Stimulated activated CD8-positive, alpha-beta memory T cell treated with anti-CD3 and anti-CD28 coated beads, Interleukin-15, amount 100 ng/mL, for 48 hours (primary cell): ENCODE data around the gene KIRREL3.

Experiments used
- DNase-seq, 2 donors: peaks; one replicate each; pipeline ENCODE4 v3.0.0-alpha.2; 2020; ENCODE audit warnings: low read depth in 2 of 2

KIRREL3 gene

DNA sequence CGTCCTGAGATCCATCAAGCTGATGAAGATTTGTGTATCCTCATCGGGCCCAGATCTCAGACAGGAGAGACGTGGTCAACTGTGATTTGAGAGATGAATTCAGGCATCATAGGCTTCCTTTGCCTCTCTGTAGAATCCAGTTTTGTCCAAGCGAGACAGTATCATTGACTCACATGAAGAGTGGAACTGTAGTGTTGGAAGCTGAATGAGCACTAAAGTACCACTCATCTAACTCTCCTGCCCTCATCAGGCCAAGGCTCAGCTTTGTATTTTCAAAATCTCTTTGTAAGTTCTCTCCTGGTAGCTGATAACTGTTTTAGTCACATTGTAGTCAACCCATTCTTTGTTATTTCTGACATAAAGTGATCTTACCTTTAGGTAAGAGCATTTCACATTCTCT lies 85.1 kb downstream of the KIRREL3 start:
- DNase-seq: no peak

- no peak for DNase-seq
Measured at GRCh38 chr11:126914941-126915340, 85.6 kb downstream of the KIRREL3 start.

DNA sequence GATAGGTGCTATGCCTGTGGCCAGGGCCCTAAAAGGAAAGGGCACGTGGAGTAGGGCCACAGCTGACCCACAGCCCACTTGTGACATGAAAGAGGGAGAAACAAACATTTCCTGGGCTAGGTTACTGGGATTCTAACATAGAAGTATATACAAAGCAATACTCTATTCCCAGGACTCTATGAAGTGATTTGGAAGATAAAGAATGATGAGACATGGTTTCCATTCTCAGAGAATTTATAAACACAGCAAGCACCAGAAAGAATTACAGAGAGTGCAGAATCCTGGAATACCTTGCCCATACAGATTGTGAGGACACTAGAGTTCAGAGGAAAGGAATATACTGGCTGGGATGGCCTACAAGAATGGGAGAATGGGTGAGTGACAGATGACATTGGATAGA lies 86.4 kb downstream of the KIRREL3 start:
- no peak for DNase-seq

- no peak for DNase-seq
Measured at GRCh38 chr11:126904520-126904919, 96.0 kb downstream of the KIRREL3 start.

DNA sequence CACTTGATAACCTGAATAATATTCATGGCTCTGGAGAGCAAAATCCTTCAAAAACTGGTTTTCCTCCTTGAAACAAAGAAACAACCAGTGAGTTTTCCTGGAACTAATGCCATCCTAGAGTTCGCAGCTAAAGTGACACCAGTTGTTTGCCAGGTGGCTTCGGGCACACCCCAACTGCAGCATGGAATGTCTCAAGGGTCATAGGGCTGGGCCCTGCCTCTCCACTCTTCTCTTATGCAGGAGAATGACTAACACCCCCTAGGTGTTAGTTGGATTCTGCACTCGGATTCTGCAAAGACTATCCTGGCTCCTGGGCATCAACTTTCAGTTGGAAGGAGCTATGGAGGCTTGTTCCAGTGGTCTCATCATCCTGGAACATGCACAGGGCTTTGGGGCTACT lies 98.8 kb downstream of the KIRREL3 start:
- no peak for DNase-seq

DNA sequence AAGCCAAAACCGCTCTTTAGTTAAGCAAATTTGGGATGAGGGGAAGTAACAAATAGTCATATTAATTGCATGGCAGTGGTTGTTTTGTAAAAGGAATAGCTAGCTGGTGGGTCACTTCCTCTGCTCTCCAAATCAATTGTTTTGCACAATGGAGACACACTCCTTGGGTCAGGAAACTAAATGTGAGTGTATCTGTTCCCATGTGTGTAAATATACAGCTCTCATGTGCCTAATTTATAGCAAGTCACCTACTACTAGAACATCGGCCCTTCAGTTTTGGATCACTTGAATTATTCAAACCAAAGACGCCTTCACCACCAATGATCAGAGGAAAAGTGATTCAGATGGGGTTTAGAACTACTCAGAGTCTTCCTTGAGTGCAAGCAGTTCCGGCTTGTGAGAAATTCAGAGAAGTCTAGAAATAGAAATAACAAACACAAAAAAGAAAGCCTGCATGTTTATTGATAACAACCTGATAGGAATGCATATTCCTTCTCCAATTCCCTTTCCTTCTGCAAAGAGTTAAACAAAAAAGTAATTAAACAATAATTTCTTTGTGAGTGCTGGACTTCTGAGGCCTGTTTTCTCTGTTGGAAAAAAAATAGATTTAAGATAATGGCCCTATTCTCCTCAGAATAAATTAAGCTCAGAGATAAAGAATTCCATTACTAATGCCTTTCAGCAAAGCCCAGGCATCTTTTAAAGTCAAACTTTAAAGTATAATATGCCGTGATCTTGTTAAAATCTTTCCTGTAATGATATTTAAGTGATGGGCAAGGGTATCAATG lies 100.4 kb downstream of the KIRREL3 start:
- no peak for DNase-seq

DNA sequence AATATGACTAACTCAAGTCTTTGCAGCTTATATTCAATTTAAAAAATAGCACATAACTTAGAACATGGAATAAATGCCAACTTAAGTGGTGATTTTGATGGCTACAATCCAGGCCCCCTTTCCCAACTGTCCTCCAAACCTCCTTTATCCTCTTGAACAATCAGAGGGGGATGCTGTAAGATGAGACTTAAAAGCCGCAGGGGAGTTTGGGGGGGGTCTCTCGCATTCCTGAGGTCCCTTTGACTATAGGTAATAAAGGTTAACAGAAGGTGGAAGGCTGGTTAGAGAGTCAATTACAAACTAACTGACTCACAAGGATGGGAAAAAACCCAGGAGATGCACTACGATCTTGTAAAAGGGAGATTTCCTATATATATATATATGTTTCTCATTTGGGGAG lies 101.8 kb downstream of the KIRREL3 start:
- DNase-seq: no peak

DNA sequence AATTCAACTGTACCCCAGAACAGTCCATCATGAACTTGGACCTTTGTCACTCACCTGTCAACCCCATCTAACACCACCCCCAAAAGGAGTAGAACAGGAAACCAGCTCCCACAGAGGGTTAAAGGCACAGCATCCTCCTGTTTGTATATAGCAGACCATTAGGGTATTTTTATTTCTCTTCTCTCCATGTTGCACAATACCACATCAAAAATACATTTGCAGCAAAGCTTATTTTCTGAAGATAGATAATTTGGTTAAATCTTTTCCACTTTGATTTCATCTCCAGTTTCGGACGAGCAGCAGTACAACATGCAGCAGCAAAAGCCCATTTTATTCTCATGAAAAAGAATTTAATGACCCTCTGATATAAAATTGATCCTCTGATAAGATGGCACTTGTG lies 103.1 kb downstream of the KIRREL3 start:
- no peak for DNase-seq

GRCh38 chr11:126896025-126896424 lies 104.5 kb downstream of the KIRREL3 start:
- DNase-seq: no peak

DNA sequence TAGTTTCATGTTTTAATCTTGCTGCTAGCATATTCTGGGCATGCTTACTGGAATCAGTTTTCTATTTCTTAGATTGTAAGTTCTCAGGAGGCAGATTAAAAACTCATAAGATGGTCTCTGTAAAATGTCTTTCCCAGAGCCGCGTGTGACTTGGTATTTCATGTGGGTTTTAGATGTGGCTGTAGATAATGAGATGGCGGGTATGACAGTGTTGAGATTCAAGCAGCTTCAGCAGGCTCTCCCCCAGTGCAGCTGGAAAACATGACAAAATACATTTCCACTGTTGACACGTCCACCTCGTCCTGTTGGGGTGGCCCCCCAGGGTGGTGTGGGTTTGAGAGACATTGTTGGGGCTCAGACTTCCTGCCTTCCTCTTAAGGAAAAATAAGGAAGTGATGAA lies 106.8 kb downstream of the KIRREL3 start:
- DNase-seq: peak in 1 of 2 donors; percentile 3

- DNase-seq: no peak
Measured at GRCh38 chr11:126892756-126893155, 107.8 kb downstream of the KIRREL3 start.

- no peak for DNase-seq
Measured at GRCh38 chr11:126891556-126892217, 108.9 kb downstream of the KIRREL3 start.

DNA sequence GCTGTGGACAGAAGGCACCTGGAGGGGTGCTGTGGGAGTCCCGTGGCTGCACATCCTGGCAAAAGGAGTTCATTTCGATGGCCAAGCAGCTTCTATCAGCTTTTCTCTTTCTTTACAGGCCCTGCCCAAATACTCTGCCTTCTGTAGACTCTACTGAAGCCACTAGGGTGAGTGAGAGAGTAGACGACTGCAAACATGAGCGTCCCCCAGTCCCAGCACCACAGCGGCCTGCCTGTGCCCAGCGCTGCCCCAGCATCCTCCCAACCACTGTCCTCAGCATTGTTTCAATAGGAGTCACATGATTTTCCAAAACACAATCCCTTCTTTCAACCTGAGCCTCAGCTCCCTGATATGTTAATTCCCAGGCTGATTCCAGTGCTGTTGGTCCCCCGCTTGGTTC lies 110.0 kb downstream of the KIRREL3 start:
- no peak for DNase-seq

GRCh38 chr11:126888115-126888712 lies 112.4 kb downstream of the KIRREL3 start:
- no peak for DNase-seq

GRCh38 chr11:126886636-126887035 lies 113.9 kb downstream of the KIRREL3 start:
- DNase-seq: no peak

DNA sequence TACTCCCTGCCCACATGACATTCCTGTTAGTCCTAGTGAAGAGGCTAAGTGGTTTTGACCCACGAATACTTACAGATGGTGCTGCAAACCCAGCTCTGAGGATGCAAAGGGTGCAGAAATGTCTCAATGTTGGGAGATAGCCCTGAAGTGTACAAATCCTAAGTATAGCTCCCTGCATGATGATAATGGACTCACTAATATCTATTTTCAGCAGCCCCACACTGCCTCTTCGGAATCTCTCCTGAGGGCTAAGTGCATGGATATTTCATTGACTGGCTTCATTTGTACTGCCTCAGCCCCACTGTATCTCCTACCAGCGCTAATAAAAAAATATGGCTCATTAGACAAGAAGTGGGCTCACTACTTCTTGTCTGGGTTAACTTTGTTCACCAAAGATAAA lies 114.5 kb downstream of the KIRREL3 start:
- no peak for DNase-seq

DNA sequence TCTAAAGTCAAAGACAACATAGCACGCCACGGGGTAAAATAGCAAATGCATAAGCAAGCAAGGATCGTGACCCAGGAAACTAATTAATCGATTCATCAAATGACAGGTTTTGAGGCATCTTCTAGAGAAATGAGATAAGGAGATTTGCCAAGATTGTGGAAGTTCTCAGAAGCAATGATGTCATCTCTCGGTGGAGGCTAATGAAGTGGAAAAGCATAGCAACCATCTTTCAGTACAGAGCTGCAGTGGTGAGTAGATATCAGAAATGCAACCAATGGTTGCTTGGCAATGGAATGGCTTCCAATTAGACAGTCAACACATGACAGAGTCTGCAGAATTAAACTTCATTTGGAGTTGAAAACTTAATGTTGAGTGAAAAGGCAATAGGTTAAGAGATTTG lies 116.0 kb downstream of the KIRREL3 start:
- no peak for DNase-seq

DNA sequence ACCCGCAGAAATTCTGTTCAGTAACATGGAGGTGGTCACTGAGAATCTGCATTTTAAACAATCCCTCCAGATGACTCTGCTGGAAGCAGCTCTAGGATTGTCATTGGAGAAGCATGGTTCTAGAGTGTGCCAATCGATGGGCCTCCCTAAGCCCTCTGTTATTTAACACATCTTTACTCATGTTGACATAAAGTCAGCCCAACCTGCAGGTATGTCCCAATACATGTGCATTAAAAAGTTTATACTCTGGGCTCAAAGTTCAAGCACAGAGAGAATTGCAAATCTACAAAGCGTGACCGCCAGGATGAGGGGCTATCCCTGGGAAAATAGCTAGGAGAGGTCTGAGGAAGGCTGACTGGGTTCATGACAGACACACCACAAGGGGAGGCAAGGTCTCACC lies 116.4 kb downstream of the KIRREL3 start:
- no peak for DNase-seq

DNA sequence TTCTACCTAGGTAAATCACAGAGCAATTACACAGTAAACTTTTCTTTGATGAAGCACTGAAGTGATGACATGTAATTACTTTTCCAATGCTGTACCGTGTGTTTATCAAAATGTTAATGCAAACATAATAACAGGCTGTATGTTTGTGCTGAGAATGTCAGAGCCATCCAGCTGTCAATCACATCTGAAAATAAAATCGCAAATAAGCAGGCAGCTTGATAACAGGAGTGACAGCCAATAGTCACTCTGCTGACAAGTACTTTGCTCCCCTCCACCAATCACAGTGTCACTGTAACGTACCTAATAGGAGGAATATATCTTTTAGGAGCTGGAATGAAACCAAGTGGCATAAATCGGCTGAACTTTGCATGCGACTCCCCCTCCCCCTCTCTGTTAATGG lies 119.7 kb downstream of the KIRREL3 start:
- no peak for DNase-seq

DNA sequence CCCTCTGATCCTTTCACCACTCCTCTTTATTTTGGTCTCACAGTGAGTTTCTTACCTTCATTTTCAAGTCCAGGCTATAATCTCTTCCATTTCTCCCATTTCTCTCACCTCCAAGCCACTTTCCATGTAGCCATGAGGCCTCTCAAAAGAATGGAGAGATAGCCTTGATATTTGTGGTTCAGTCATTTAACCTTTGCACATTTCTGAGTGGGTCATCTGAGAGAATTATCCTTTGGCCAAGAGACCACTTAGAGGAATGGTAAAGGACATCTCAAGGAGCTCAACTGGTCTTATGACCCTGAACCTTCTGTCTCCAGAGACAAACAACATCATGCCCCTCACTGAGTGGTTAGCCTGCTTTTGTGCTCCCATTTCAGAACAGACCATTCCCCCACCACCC lies 121.1 kb downstream of the KIRREL3 start:
- no peak for DNase-seq

GRCh38 chr11:126878913-126879482 lies 121.6 kb downstream of the KIRREL3 start:
- no peak for DNase-seq

DNA sequence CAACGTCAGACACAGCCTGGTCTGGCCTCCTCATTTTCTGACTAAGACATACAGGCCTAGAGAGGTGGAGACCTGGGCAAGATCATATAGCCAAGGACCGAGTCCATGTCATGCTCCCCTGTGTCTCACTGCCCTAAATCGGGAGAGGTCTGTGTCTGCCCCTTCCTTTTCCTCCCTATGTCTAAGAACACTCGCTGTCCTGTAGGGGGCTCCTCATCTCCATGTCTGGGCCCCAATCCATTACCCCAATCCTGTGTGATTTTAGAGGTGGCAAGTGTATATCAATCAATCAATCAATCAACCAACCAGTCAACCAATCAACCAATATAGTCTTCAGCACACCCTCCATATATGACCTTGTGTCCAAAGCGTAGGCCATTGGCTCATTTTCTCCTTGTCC lies 125.7 kb downstream of the KIRREL3 start:
- DNase-seq: no peak

- no peak for DNase-seq
Measured at GRCh38 chr11:126874276-126874675, 126.3 kb downstream of the KIRREL3 start.
